OCI-LY3 (cell line): Measurements from ENCODE around the gene RRM2.

Experiments used
- H2AFZ ChIP-seq: fragments of 200-600, 300-600 bp; shearing (Covaris generic); 2 replicates; pipeline ENCODE4 v1.6.0; 2014; ENCODE audit warnings: antibody characterized with exemption, low read depth, low read length
- H3K27ac ChIP-seq: fragments of 200-600, 300-600 bp; sonication (generic); 2 replicates; pipeline ENCODE4 v1.5.1; 2014; ENCODE audit warnings: mild to moderate bottlenecking, low read length, moderate library complexity, mixed read lengths
- H3K27me3 ChIP-seq: fragments of 200-600, 300-600 bp; sonication (generic); 2 replicates; pipeline ENCODE4 v1.6.1; 2014; ENCODE audit warnings: low read depth, low read length, mixed read lengths
- H3K36me3 ChIP-seq: fragments of 200-600, 300-600 bp; sonication (generic); replicated peaks from 2 replicates; pipeline ENCODE3; 2014; ENCODE audit warnings: low read depth, low read length, mixed read lengths
- H3K4me1 ChIP-seq: fragments of 300-600, 200-600 bp; sonication (generic); 2 replicates; pipeline ENCODE4 v1.6.1; 2014; ENCODE audit warnings: low read length, mixed read lengths
- H3K4me2 ChIP-seq: fragments of 200-600, 300-600 bp; sonication (generic); 2 replicates; pipeline ENCODE4 v1.6.1; 2014; ENCODE audit warnings: low read length, mixed read lengths
- H3K4me3 ChIP-seq: fragments of 300-600, 200-600 bp; sonication (generic); 2 replicates; pipeline ENCODE4 v1.5.1; 2014; ENCODE audit warnings: antibody characterized with exemption, mild to moderate bottlenecking, low read length, moderate library complexity
- H3K79me2 ChIP-seq: fragments of 300-600, 200-600 bp; shearing (Covaris generic); 2 replicates; pipeline ENCODE4 v1.6.1; 2014; ENCODE audit warnings: mild to moderate bottlenecking, low read length, mixed read lengths
- H3K9ac ChIP-seq: fragments of 300-600, 200-600 bp; shearing (Covaris generic); 2 replicates; pipeline ENCODE4 v1.6.0; 2014; ENCODE audit warnings: mild to moderate bottlenecking, low read length, moderate library complexity
- H3K9me3 ChIP-seq: fragments of 200-600, 300-600 bp; shearing (Covaris generic); 2 replicates; pipeline ENCODE4 v1.6.1; 2014; ENCODE audit warnings: low read length, mixed read lengths; ENCODE audit not compliant: insufficient read depth
- H4K20me1 ChIP-seq: fragments of 200-600, 300-600 bp; sonication (generic); 2 replicates; pipeline ENCODE4 v1.6.1; 2016; ENCODE audit warnings: low read length, mixed read lengths; ENCODE audit not compliant: insufficient read depth
- EZH2phosphoT487 ChIP-seq: fragments of 200-600 bp; shearing (Covaris generic); IDR thresholded peaks from 2 replicates; pipeline ENCODE4 v1.6.1; 2018; ENCODE audit warnings: antibody characterized with exemption, mixed run types, low read depth
- TF ChIP-seq, protein P1 (sequence below): fragments of 200-600, 300-600 bp; sonication (generic); IDR thresholded peaks from 2 replicates; pipeline ENCODE4 v1.5.1; 2014; ENCODE audit warnings: antibody characterized with exemption, low read length, low read depth

Gene RRM2

DNA sequence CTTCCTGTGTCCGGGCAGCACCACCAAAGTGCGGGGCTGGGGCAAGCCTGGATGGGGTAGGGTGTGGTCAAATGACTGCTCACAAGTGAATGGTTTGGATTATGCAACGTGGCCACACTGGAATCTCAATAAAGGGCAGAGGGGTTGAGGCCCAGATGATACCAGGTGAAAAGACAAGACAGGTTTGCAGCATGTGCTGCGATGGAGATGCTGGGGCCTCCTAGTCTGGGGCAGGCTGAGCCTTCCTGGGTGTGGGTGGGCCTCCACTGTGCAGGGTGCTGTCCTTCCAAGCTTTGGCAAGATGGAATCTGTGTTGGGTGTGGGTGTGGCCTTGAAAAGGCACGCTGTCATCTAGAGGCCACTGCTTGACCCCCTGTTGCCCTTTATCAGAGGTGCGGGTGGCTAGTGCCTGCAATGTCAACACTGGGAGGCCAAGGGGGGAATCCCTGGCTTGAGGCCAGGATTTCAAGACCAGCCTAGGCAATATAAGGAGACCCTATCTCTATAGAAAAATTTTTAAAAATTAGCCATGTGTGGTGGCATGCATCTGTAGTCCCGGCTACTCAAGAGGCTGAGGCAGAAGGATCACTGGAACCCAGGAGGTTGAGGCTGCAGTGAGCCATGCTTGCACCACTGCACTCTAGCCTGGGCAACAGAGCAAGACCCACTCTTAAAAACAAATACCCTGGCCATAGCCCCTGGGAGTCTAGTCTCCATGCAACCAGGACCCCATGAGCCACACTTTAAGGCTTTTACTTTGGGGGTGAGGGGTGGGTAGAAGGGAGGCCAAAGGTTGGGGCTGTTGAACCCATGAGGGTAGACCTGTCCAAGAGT lies 13.8 kb downstream of the RRM2 start:
- Histone ChIP-seq H3K9ac (no peak overlapping the region), H3K36me3 (peaks cover 27% of the 10 kb centered on the region), H3K4me1 (no peaks in the 10 kb centered on the region), H3K4me2 (no peak overlapping the region), H3K9me3 (no peaks in the 10 kb centered on the region), H4K20me1 (peaks cover 29% of the 10 kb centered on the region), H3K27me3 (no peaks in the 10 kb centered on the region), H3K79me2 (peaks cover 5% of the 10 kb centered on the region; the same call in 1 of the 2 replicates), H3K4me3 (no peak overlapping the region), H3K27ac (no peak overlapping the region), H2AFZ (no peak overlapping the region)
- TF ChIP-seq, protein P1, sequence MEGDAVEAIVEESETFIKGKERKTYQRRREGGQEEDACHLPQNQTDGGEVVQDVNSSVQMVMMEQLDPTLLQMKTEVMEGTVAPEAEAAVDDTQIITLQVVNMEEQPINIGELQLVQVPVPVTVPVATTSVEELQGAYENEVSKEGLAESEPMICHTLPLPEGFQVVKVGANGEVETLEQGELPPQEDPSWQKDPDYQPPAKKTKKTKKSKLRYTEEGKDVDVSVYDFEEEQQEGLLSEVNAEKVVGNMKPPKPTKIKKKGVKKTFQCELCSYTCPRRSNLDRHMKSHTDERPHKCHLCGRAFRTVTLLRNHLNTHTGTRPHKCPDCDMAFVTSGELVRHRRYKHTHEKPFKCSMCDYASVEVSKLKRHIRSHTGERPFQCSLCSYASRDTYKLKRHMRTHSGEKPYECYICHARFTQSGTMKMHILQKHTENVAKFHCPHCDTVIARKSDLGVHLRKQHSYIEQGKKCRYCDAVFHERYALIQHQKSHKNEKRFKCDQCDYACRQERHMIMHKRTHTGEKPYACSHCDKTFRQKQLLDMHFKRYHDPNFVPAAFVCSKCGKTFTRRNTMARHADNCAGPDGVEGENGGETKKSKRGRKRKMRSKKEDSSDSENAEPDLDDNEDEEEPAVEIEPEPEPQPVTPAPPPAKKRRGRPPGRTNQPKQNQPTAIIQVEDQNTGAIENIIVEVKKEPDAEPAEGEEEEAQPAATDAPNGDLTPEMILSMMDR = no peak
- TF ChIP-seq EZH2phosphoT487 = no peak

DNA sequence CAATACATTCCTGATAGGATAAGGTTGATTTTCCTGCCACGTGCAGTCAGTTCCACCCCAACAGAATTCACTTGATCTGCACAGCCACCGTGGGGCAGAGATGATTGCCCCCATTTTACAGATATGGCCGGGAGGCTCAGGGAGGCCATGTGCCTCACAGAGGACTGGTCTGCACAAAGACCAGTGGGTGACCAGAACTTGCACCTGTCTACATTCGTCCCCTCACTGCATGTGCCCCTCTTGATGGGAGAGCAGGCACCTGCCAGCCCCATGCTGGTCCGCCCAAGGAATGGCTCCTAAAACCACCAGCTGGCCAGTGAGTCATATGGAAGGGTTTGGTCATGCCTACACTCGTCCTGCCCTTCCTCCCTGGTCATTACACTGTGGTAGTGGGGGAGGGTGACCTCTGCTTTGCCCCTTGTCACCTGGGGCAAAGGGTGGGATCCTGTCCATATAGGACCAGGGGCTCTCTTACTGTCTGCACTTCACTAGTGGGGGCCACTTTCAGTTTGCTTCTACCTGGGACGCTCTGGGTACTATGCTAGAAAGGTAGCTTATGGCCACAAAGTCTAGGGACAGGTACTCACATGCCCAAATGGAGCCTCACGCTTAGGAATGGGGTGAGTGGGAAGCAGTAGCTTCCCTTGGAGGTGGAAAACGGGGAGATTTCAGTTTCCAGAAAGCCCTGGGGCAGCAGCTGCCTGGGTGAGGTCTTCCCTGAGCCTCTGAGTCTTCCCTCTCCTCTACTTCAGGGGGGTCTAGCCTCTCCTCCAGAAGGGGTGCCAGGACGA lies 14.7 kb downstream of the RRM2 start:
- Histone ChIP-seq H3K4me2 (no peak overlapping the region), H2AFZ (no peak overlapping the region), H3K4me1 (no peaks in the 10 kb centered on the region), H3K27ac (no peak overlapping the region), H3K36me3 (peaks cover 20% of the 10 kb centered on the region), H3K4me3 (no peak overlapping the region), H3K79me2 (no peaks in the 10 kb centered on the region; the same call in 1 of the 2 replicates), H3K9me3 (no peaks in the 10 kb centered on the region), H4K20me1 (peaks cover 23% of the 10 kb centered on the region), H3K9ac (no peak overlapping the region), H3K27me3 (no peaks in the 10 kb centered on the region)
- TF ChIP-seq, protein P1 = no peak
- no peak for TF ChIP-seq EZH2phosphoT487

- Histone ChIP-seq H3K36me3 (peaks cover 6% of the 10 kb centered on the region), H3K27ac (no peak overlapping the region), H3K79me2 (no peaks in the 10 kb centered on the region), H3K9me3 (no peaks in the 10 kb centered on the region), H3K4me2 (no peak overlapping the region), H3K9ac (no peak overlapping the region), H2AFZ (no peak overlapping the region), H3K4me1 (no peaks in the 10 kb centered on the region), H3K4me3 (no peak overlapping the region), H3K27me3 (no peaks in the 10 kb centered on the region), H4K20me1 (peaks cover 8% of the 10 kb centered on the region; the same call in 1 of the 2 replicates)
- no peak for TF ChIP-seq EZH2phosphoT487
- TF ChIP-seq, protein P1 = no peak
Measured at GRCh38 chr2:10139536-10139935, 17.0 kb downstream of the RRM2 start.
